ENCODE results near the gene SART3. TPM values are rescaled to one million over a fixed set of nuclear protein-coding genes. Genes with fewer than 3 reads are reported as not detected.

Gene SART3
- total and polyA plus RNA-seq, 2 of the 13 experiments (the other 11 are each of a cell fraction or from before 2014, with no cell fraction given) = 16.1 to 69.9 TPM

GRCh38 chr12:108594960-108595710 is 34.2 kb upstream of the SART3 start (continued):
- TF ChIP-seq ZFP91 (CRISPR knock-in tag; IDR thresholded peaks at IDR 0.05; ENCODE audit: borderline replicate concordance) (no peak), SRSF1 (optimal IDR thresholded peaks at IDR 0.05; ENCODE audit: low read depth, low read length) (no peak), ZNF605 (CRISPR knock-in tag; IDR thresholded peaks at IDR 0.05) (no peak), ATF7-NPFF (CRISPR knock-in tag; IDR thresholded peaks at IDR 0.05; ENCODE audit: low read depth) (no peak), ZNF280B (CRISPR knock-in tag; IDR thresholded peaks at IDR 0.05; ENCODE audit: borderline replicate concordance) (no peak), TARDBP (CRISPR knock-in tag; IDR thresholded peaks at IDR 0.05) (no peak), ZNF639 (CRISPR knock-in tag; conservative IDR thresholded peaks at IDR 0.05) (no peak), ZNF619 (CRISPR knock-in tag; IDR thresholded peaks at IDR 0.05) (no peak), NKX3-1 (CRISPR knock-in tag; IDR thresholded peaks at IDR 0.05) (no peak), HNRNPLL (IDR thresholded peaks at IDR 0.05; ENCODE audit: low read depth, low read length, poor library complexity, severe bottlenecking) (no peak), PRPF4 (IDR thresholded peaks at IDR 0.05; ENCODE audit: low read depth, low read length, poor library complexity, severe bottlenecking) (no peak), MATR3 (CRISPR knock-in tag; IDR thresholded peaks at IDR 0.05) (no peak), ZNF552 (CRISPR knock-in tag; IDR thresholded peaks at IDR 0.05; ENCODE audit: borderline replicate concordance) (no peak), KLF9 (CRISPR knock-in tag; IDR thresholded peaks at IDR 0.05; ENCODE audit: low read depth) (no peak), STAT5B (CRISPR knock-in tag; IDR thresholded peaks at IDR 0.05) (no peak), HNRNPH1 (optimal IDR thresholded peaks at IDR 0.05; ENCODE audit: low read depth, low read length) (no peak), MNT (IDR thresholded peaks at IDR 0.05) (peak; percentile 54), CAMTA2 (CRISPR knock-in tag; IDR thresholded peaks at IDR 0.05; ENCODE audit: borderline replicate concordance) (no peak), ZNF496 (CRISPR knock-in tag; IDR thresholded peaks at IDR 0.05; ENCODE audit: insufficient replicate concordance) (no peak), MEIS1 (CRISPR knock-in tag; IDR thresholded peaks at IDR 0.05; ENCODE audit: borderline replicate concordance) (no peak), ZNF431 (CRISPR knock-in tag; IDR thresholded peaks at IDR 0.05; ENCODE audit: borderline replicate concordance, low read depth) (no peak), ZNF883 (CRISPR knock-in tag; IDR thresholded peaks at IDR 0.05; ENCODE audit: not compliant biosample characterization) (no peak)

All from HepG2 (cell line).